K562 (cell line): Measurements from ENCODE around the gene KLK6. TPM values are rescaled to one million over a fixed set of nuclear protein-coding genes. Genes with fewer than 3 reads are reported as not detected.

Experiments used
- ATAC-seq: fragments of 200-7000 bp; cut with Tn5 transposase; 3 replicates; pipeline ENCODE4 v1.9.1; 2020; ENCODE audit warnings: moderate library complexity
- BruUV-seq: library from RNA; stranded (reverse); fragments of 400-500 nt; replicated peaks from 2 replicates; lab custom pipeline; 2021; lab: Mats Ljungman, UMichigan
- CTCF ChIA-PET: fragments of 300-600 bp; formaldehyde crosslinking; extraction: SDS; loops from one replicate; lab custom pipeline; 2021; ENCODE audit warnings: low intra/inter-chr PET ratio; lab: Yijun Ruan, JAX
- POLR2A ChIA-PET: fragments of 300-600, 350-650 bp; sonication (Branson Sonifier 250); formaldehyde crosslinking; extraction: SDS; loops from one replicate; lab custom pipeline; 2021; ENCODE audit warnings: antibody characterized with exemption, inconsistent platforms; lab: Yijun Ruan, JAX
- DNase-seq, 4 experiments: peaks; one replicate each; pipeline versions ENCODE4 v3.0.0 to v3.0.0-alpha.2; 2011 to 2018; ENCODE audit warnings: low spot score in 3 of 4, mixed read lengths in 3 of 4; ENCODE audit errors: extremely low read depth in 1 of 4
- FAIRE-seq: peaks from 2 replicates; lab custom pipeline; 2011; peaks lifted over from hg19 to GRCh38; lab: Jason Lieb, UNC
- H2AFZ ChIP-seq: 2 replicates; pipeline ENCODE4 v1.6.0; 2011; ENCODE audit warnings: low read depth, low read length, control low read depth, inconsistent platforms
- H3K27ac ChIP-seq: fragments of 200-600 bp; 3 replicates; pipeline ENCODE4 v1.8.0; 2011; ENCODE audit warnings: low read depth, mild to moderate bottlenecking, control low read depth, inconsistent platforms, low read length, moderate library complexity, mixed read lengths; ENCODE audit errors: extremely low read depth
- H3K27me3 ChIP-seq, 2 experiments: fragments of 300-600 bp in 1 of 2; 2 replicates in 1 of 2; 3 replicates in 1 of 2; pipeline versions ENCODE4 v1.6.0 to v1.8.0; 2011; ENCODE audit warnings: inconsistent platforms in 2 of 2, low read length in 2 of 2, mild to moderate bottlenecking in 1 of 2, mixed read lengths in 1 of 2, moderate library complexity in 1 of 2; ENCODE audit not compliant: control insufficient read depth in 2 of 2, insufficient read depth in 2 of 2
- H3K36me3 ChIP-seq: fragments of 300-600 bp; 3 replicates; pipeline ENCODE4 v1.8.0; 2011; ENCODE audit warnings: mild to moderate bottlenecking, low read length, inconsistent platforms; ENCODE audit not compliant: control insufficient read depth, insufficient read depth
- H3K4me1 ChIP-seq, 2 experiments: fragments of 200-600 bp in 1 of 2; replicated peaks in 1 of 2; 2 replicates in 1 of 2; 3 replicates in 1 of 2; pipeline versions ENCODE4 v1.5.1 to v1.8.0; 2011; ENCODE audit warnings: inconsistent platforms in 2 of 2, low read length in 2 of 2, mild to moderate bottlenecking in 1 of 2, mixed read lengths in 1 of 2, moderate library complexity in 1 of 2; ENCODE audit not compliant: control insufficient read depth in 2 of 2, insufficient read depth in 2 of 2
- H3K4me2 ChIP-seq: 2 replicates; pipeline ENCODE4 v1.6.1; 2011; ENCODE audit warnings: low read length, control low read depth, inconsistent platforms, mixed read lengths; ENCODE audit not compliant: insufficient read depth
- H3K4me3 ChIP-seq: fragments of 200-600 bp; sonication (generic), shearing (Covaris generic); 2 replicates; pipeline ENCODE4 v1.5.1; 2016; ENCODE audit warnings: control low read depth, inconsistent platforms
- H3K79me2 ChIP-seq: fragments of 200-600 bp; 3 replicates; pipeline ENCODE4 v1.8.0; 2011; ENCODE audit warnings: low read length, inconsistent platforms; ENCODE audit not compliant: control insufficient read depth, insufficient read depth
- H3K9ac ChIP-seq, 2 experiments: 2 replicates each; pipeline versions ENCODE4 v1.6.0 to v1.6.1; 2011; ENCODE audit warnings: low read depth in 2 of 2, low read length in 2 of 2, control low read depth in 1 of 2, inconsistent platforms in 1 of 2, mild to moderate bottlenecking in 1 of 2, mixed read lengths in 1 of 2; ENCODE audit not compliant: insufficient read depth in 1 of 2
- H3K9me1 ChIP-seq: one replicate; pipeline ENCODE4 v1.6.0; 2011; ENCODE audit warnings: inconsistent platforms, mild to moderate bottlenecking, low read length, moderate library complexity; ENCODE audit not compliant: control insufficient read depth, insufficient read depth
- H3K9me3 ChIP-seq: replicated peaks from 2 replicates; pipeline ENCODE4 v1.5.1; 2011; ENCODE audit warnings: low read depth, low read length, inconsistent platforms; ENCODE audit not compliant: control insufficient read depth, insufficient read depth
- H4K20me1 ChIP-seq: replicated peaks from 2 replicates; pipeline ENCODE4 v1.6.1; 2011; ENCODE audit warnings: low read length, inconsistent platforms, mixed read lengths; ENCODE audit not compliant: control insufficient read depth, insufficient read depth
- BRF1 ChIP-seq: IDR thresholded peaks from 3 replicates; pipeline ENCODE4 v1.6.1; 2011; ENCODE audit warnings: borderline replicate concordance, mild to moderate bottlenecking; ENCODE audit not compliant: insufficient read length; ENCODE audit errors: extremely low read depth
- FOSL1 ChIP-seq: fragments of 200-800 bp; sonication (Bioruptor generic); conservative IDR thresholded peaks from 2 replicates; pipeline ENCODE4 v1.6.1; 2016; ENCODE audit warnings: missing genetic modification characterization, missing compliant biosample characterization
- HDAC3 ChIP-seq: fragments of 450-650 bp; IDR thresholded peaks from 2 replicates; pipeline ENCODE4 v1.6.1; 2018; ENCODE audit warnings: borderline replicate concordance, mild to moderate bottlenecking, moderate library complexity; ENCODE audit not compliant: partially characterized antibody
- MTA1 ChIP-seq: fragments of 450-650 bp; IDR thresholded peaks from 2 replicates; pipeline ENCODE4 v1.6.1; 2017; ENCODE audit warnings: borderline replicate concordance
- ZNF395 ChIP-seq: fragments of 200-800 bp; sonication (Bioruptor generic); IDR thresholded peaks from 2 replicates; pipeline ENCODE4 v1.6.1; 2017; ENCODE audit warnings: missing genetic modification characterization, missing compliant biosample characterization
- ZNF583 ChIP-seq: fragments of 250-450 bp; sonication (Bioruptor Pico); IDR thresholded peaks from 2 replicates; pipeline ENCODE4 v1.4.0; 2020
- ZNF584 ChIP-seq: fragments of 200-800 bp; sonication (Bioruptor generic); IDR thresholded peaks from 2 replicates; pipeline ENCODE4 v1.6.1; 2016; ENCODE audit warnings: low read depth, mild to moderate bottlenecking, missing genetic modification characterization, missing compliant biosample characterization
- ZNF696 ChIP-seq: fragments of 250-450 bp; sonication (Bioruptor Pico); conservative IDR thresholded peaks from 2 replicates; pipeline ENCODE4 v1.4.0; 2020; ENCODE audit warnings: mild to moderate bottlenecking, moderate library complexity
- WGBS: fragments of 100-300 bp; shearing (Covaris generic); methylation state at CpG from one replicate; pipeline ENCODE4 v1.1.6; 2016; ENCODE audit warnings: low coverage, mixed read lengths; ENCODE audit not compliant: insufficient coverage; ENCODE audit errors: missing lambda C conversion rate; 5-methylcytosine and 5-hydroxymethylcytosine counted together
- in situ Hi-C: fragments of 300-500 bp; cut with MboI; formaldehyde crosslinking; loops from 4 replicates; pipeline ENCODE4 v1.15.0; 2018; ENCODE audit warnings: inconsistent platforms, mixed read lengths
- intact Hi-C: fragments of 100-400 bp; cut with micrococcal nuclease; formaldehyde crosslinking; loops from 2 replicates; pipeline ENCODE4 v1.14.2; 2022
- polyA plus RNA-seq, 8 experiments: library from polyadenylated mRNA; depleted of rRNA in 4 of 8; stranded (reverse) in 5 of 8; unstranded in 3 of 8; fragments of >200 nt; fragmentation: Nextera tagmentation in 2 of 8; fragmentation: Illumina TruSeq in 1 of 8; extraction: Ambion mirVana in 2 of 8; extraction: Trizol in 1 of 8; gene quantifications; 2 replicates each; pipeline versions ENCODE4 v1.2.1 to v1.2.3, GENCODE V29; 2011 to 2014; ENCODE audit warnings: inconsistent platforms in 1 of 8, missing spikeins in 1 of 8
- total RNA-seq, 7 experiments: library from RNA; depleted of rRNA in 6 of 7; stranded (reverse); fragments of >200 nt in 6 of 7; fragmentation: Illumina TruSeq in 2 of 7; extraction: Trizol in 2 of 7; gene quantifications; 2 replicates each; pipeline versions ENCODE4 v1.2.1 to v1.2.3, GENCODE V29; 2011 to 2021; ENCODE audit warnings: low replicate concordance in 1 of 7

Gene KLK6
- total and polyA plus RNA-seq, 9 of the 15 experiments (the other 6 are each of a cell fraction or from before 2014, with no cell fraction given): not detected

DNA sequence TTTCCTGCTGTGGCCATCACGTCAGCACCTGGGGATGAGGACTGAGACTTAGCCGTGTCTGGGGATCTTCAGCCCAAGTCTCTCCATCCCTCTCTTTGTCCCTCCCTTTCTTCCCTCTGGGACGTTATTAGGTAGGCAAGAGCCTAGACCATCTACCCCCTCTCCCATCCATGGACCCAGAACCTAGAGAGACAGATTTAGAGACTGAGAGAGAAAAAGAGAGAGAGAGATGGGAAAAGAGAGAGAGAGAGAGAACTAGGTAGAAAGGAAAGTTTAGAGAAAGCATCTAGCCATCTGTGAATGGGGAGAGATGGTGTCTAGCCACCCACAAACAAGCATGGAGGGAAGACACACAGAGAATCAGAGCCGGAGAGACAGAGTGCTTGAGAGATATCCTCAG lies 58.7 kb downstream of the KLK6 start:
- ChIA-PET CTCF (no interaction called here), POLR2A (interaction anchor here (0.6 to 1.8 kb wide), 2 partner anchors 109 to 118 kb away, joined by 4 to 5 read pairs; no protein-coding TSS in a partner anchor)
- no peaks in the 10 kb centered on the region for H3K79me2 ChIP-seq
- DNase-seq (no peak), ATAC-seq (no peak), FAIRE-seq (no peak)
- no peak overlapping the region for H3K27ac ChIP-seq
- peaks cover 27 to 47% of the 10 kb centered on the region in 2 experiments for H3K27me3 ChIP-seq
- no peaks in the 10 kb centered on the region for H3K9me1 ChIP-seq
- H3K9ac ChIP-seq: no peak overlapping the region
- H2AFZ ChIP-seq: no peak overlapping the region
- in situ Hi-C loops: loop anchor here (10.0 kb wide), 1 partner anchor 376 kb away; no protein-coding TSS in a partner anchor
- H4K20me1 ChIP-seq: peaks cover 3% of the 10 kb centered on the region; the same call in 1 of the 2 replicates
- no peaks in the 10 kb centered on the region for H3K9me3 ChIP-seq
- H3K4me3 ChIP-seq: no peak overlapping the region
- TF ChIP-seq ZNF696 (CRISPR knock-in tag) (no peak), HDAC3 (no peak), MTA1 (no peak), FOSL1 (no peak), BRF1 (no peak), ZNF395 (no peak), ZNF583 (CRISPR knock-in tag) (no peak), ZNF584 (no peak)
- BruUV-seq: no TSS peak
- WGBS: 8% methylated on average over 4 of the region's 4 CpGs
- intact Hi-C loops: no loop called here
- peaks cover 0 to 28% of the 10 kb centered on the region in 2 experiments; a peak in 3 of 5 replicates for H3K4me1 ChIP-seq
- H3K36me3 ChIP-seq: no peaks in the 10 kb centered on the region
- no peak overlapping the region for H3K4me2 ChIP-seq
